ENCODE measurements around the gene GPR89B. TPM values are rescaled to one million over a fixed set of nuclear protein-coding genes. Genes with fewer than 3 reads are reported as not detected.
"Not testable (repeated sequence)": the region's sequence is repeated elsewhere in the genome, so short reads cannot be mapped to it uniquely, and the experiment has no call there.

The GPR89B gene
- total RNA-seq, 1 donor from 2014 or later = 14.7 TPM

- not testable (repeated sequence) for DNase-seq (ENCODE audit: low read depth in 2 of 2)
Observed at GRCh38 chr1:147940456-147940855, 12.2 kb downstream of the GPR89B start.

GRCh38 chr1:147942563-147942962 is 14.3 kb downstream of the GPR89B start:
- DNase-seq (ENCODE audit: low read depth in 2 of 2) = not testable (repeated sequence)

GRCh38 chr1:147949517-147949916 is 21.3 kb downstream of the GPR89B start:
- not testable (repeated sequence) for DNase-seq (ENCODE audit: low read depth in 2 of 2)

- not testable (repeated sequence) for DNase-seq (ENCODE audit: low read depth in 2 of 2)
Observed at GRCh38 chr1:147958906-147959305, 30.7 kb downstream of the GPR89B start.

- not testable (repeated sequence) for DNase-seq (ENCODE audit: low read depth in 2 of 2)
Observed at GRCh38 chr1:147959680-147960079, 31.5 kb downstream of the GPR89B start.

GRCh38 chr1:147964575-147964974 is 36.4 kb downstream of the GPR89B start:
- DNase-seq (ENCODE audit: low read depth in 2 of 2) = not testable (repeated sequence)

GRCh38 chr1:147966657-147967056 is 38.4 kb downstream of the GPR89B start:
- DNase-seq (ENCODE audit: low read depth in 2 of 2) = not testable (repeated sequence)

GRCh38 chr1:147978896-147979651 is 50.9 kb downstream of the GPR89B start:
- DNase-seq (ENCODE audit: low read depth in 2 of 2) = not testable (repeated sequence)

GRCh38 chr1:147985374-147985773 is 57.2 kb downstream of the GPR89B start:
- DNase-seq (ENCODE audit: low read depth in 2 of 2) = peak in 1 of 2 donors; percentile 3

- not testable (repeated sequence) for DNase-seq (ENCODE audit: low read depth in 2 of 2)
Observed at GRCh38 chr1:147987893-147988292, 59.7 kb downstream of the GPR89B start.

- not testable (repeated sequence) for DNase-seq (ENCODE audit: low read depth in 2 of 2)
Observed at GRCh38 chr1:147992916-147993315, 64.7 kb downstream of the GPR89B start.

GRCh38 chr1:147993400-147993799 is 65.2 kb downstream of the GPR89B start:
- DNase-seq (ENCODE audit: low read depth in 2 of 2) = not testable (repeated sequence)

GRCh38 chr1:147993825-147994615 is 65.8 kb downstream of the GPR89B start:
- DNase-seq (ENCODE audit: low read depth in 2 of 2) = not testable (repeated sequence)

- not testable (repeated sequence) for DNase-seq (ENCODE audit: low read depth in 2 of 2)
Observed at GRCh38 chr1:147996088-147996487, 67.9 kb downstream of the GPR89B start.

- DNase-seq (ENCODE audit: low read depth in 2 of 2) = not testable (repeated sequence)
Observed at GRCh38 chr1:148007724-148008123, 79.5 kb downstream of the GPR89B start.

- DNase-seq (ENCODE audit: low read depth in 2 of 2) = peak in 1 of 2 donors; percentile 65
Observed at GRCh38 chr1:148010527-148010926, 82.3 kb downstream of the GPR89B start.

GRCh38 chr1:148013177-148014144 is 85.2 kb downstream of the GPR89B start:
- not testable (repeated sequence) for DNase-seq (ENCODE audit: low read depth in 2 of 2)

GRCh38 chr1:148014289-148015200 is 86.3 kb downstream of the GPR89B start:
- not testable (repeated sequence) for DNase-seq (ENCODE audit: low read depth in 2 of 2)

GRCh38 chr1:148024918-148025317 is 96.7 kb downstream of the GPR89B start:
- DNase-seq (ENCODE audit: low read depth in 2 of 2) = not testable (repeated sequence)

- not testable (repeated sequence) for DNase-seq (ENCODE audit: low read depth in 2 of 2)
Observed at GRCh38 chr1:148027004-148027403, 98.8 kb downstream of the GPR89B start.

All from lung microvascular endothelial cell (primary cell).